HEK293T (cell line): ENCODE results near the gene CAMK1.

Experiments
- ELF4 ChIP-seq: fragments of 450-650 bp; IDR thresholded peaks from 2 replicates; pipeline ENCODE4 v1.6.1; 2017; ENCODE audit warnings: antibody characterized with exemption
- FOXM1 ChIP-seq: fragments of 450-650 bp; IDR thresholded peaks from 2 replicates; pipeline ENCODE4 v1.6.1; 2017; ENCODE audit warnings: mild to moderate bottlenecking, borderline replicate concordance
- SP1 ChIP-seq: fragments of 450-650 bp; IDR thresholded peaks from 2 replicates; pipeline ENCODE4 v1.6.1; 2017
- SUZ12 ChIP-seq: fragments of 450-650 bp; IDR thresholded peaks from 2 replicates; pipeline ENCODE4 v1.6.1; 2016; ENCODE audit warnings: mild to moderate bottlenecking
- ZNF384 ChIP-seq: fragments of 450-650 bp; IDR thresholded peaks from 2 replicates; pipeline ENCODE4 v1.6.1; 2016

- TF ChIP-seq SUZ12 (no peak), FOXM1 (no peak), ELF4 (no peak), ZNF384 (no peak), SP1 (no peak)
Observed at GRCh38 chr3:9808345-9809037, 38.7 kb upstream of the CAMK1 start.
